ENCODE measurements around the gene TRERF1. TPM values are rescaled to one million over a fixed set of nuclear protein-coding genes. Genes with fewer than 3 reads are reported as not detected.

TRERF1 gene
- total and polyA plus RNA-seq, 2 of the 4 experiments (the other 2 are of a cell fraction) = 6.3 to 9.9 TPM

- ATAC-seq (ENCODE audit: low read depth) (no peak; the same call in 1 of the 2 replicates), DNase-seq (peak; percentile 22)
- H3K4me3 ChIP-seq (ENCODE audit: insufficient read depth, low read depth, low read length) = no peak overlapping the region
- ChIA-PET CTCF (no interaction called here), POLR2A (ENCODE audit: unreplicated experiment) (no interaction called here)
- H3K36me3 ChIP-seq (ENCODE audit: control insufficient read depth, insufficient read depth, low read length) = peaks cover 5% of the 10 kb centered on the region
- H3K9me3 ChIP-seq (ENCODE audit: control insufficient read depth, insufficient read depth, low read length) = no peaks in the 10 kb centered on the region
- no peak overlapping the region for H4K8ac ChIP-seq (ENCODE audit: low read depth in 2 of 2, low read length in 2 of 2)
- no peak overlapping the region for H3K9ac ChIP-seq (ENCODE audit: low read depth, low read length)
- H2AK9ac ChIP-seq (replicated peaks; ENCODE audit: low read depth, low read length, poor library complexity) = no peak overlapping the region
- no TSS peak for BruUV-seq (replicated peaks)
- TF ChIP-seq CHD1 (IDR thresholded peaks at IDR 0.05; ENCODE audit: low read depth, low read length) (no peak), RAD21 (IDR thresholded peaks at IDR 0.05; ENCODE audit: low read length) (no peak), BHLHE40 (IDR thresholded peaks at IDR 0.05; ENCODE audit: low read depth, low read length) (no peak), MAZ (IDR thresholded peaks at IDR 0.05; ENCODE audit: borderline replicate concordance, low read depth, low read length) (no peak), MXI1 (IDR thresholded peaks at IDR 0.05; ENCODE audit: borderline replicate concordance, low read depth, low read length) (peak; percentile 95), CEBPB (IDR thresholded peaks at IDR 0.05; ENCODE audit: low read depth, low read length) (no peak), FOS (IDR thresholded peaks at IDR 0.05; ENCODE audit: low read depth, low read length) (no peak), SMC3 (IDR thresholded peaks at IDR 0.05; ENCODE audit: low read depth, low read length) (no peak), USF2 (IDR thresholded peaks at IDR 0.05; ENCODE audit: low read depth, low read length) (peak; percentile 33; the same call in 1 of the 2 replicates), RFX5 (IDR thresholded peaks at IDR 0.05; ENCODE audit: low read depth, low read length) (no peak), POLR2A (IDR thresholded peaks at IDR 0.05; ENCODE audit: low read depth, low read length) (no peak), MAFK (IDR thresholded peaks at IDR 0.05; ENCODE audit: low read depth, low read length) (no peak), RCOR1 (IDR thresholded peaks at IDR 0.05; ENCODE audit: insufficient replicate concordance, low read length) (no peak)
- H3K27ac ChIP-seq (ENCODE audit: insufficient read depth, low read length) = no peak overlapping the region
- no peak overlapping the region for H2AFZ ChIP-seq (replicated peaks; ENCODE audit: low read length, poor library complexity)
- H3K56ac ChIP-seq (ENCODE audit: extremely low read depth, insufficient read depth, low read length) = no peak overlapping the region
- in situ Hi-C loops (cut with MboI; ENCODE audit: low sequenced_read_pairs) (no loop called here), dilution Hi-C loops (cut with HindIII; ENCODE audit: low sequenced_read_pairs, unreplicated experiment) (no loop called here), intact Hi-C loops (cut with micrococcal nuclease) (no loop called here)
- no peak overlapping the region for H4K5ac ChIP-seq (ENCODE audit: low read depth, low read length)
- no peak overlapping the region for H4K91ac ChIP-seq (ENCODE audit: insufficient read depth, low read depth, low read length)
- no peak overlapping the region for H2BK120ac ChIP-seq (ENCODE audit: low read depth, low read length)
- H3K27me3 ChIP-seq (ENCODE audit: control insufficient read depth, insufficient read depth, low read length) = no peaks in the 10 kb centered on the region
- no peak overlapping the region for H3K4me2 ChIP-seq (ENCODE audit: low read depth, low read length)
- H2BK15ac ChIP-seq (ENCODE audit: low read depth, low read length) = no peak overlapping the region
- no peak overlapping the region for H3K4ac ChIP-seq (ENCODE audit: low read depth, low read length)
- H3K9me1 ChIP-seq (ENCODE audit: insufficient read depth, low read length) = peaks cover 23% of the 10 kb centered on the region
- no peak overlapping the region for H3K23ac ChIP-seq (ENCODE audit: low read depth, low read length)
- no peak overlapping the region for H2BK20ac ChIP-seq (ENCODE audit: low read depth, low read length)
- no peak overlapping the region for H3K14ac ChIP-seq (replicated peaks; ENCODE audit: low read depth, low read length)
- no peak overlapping the region for H3K18ac ChIP-seq (ENCODE audit: low read depth, low read length)
- H3K4me1 ChIP-seq (ENCODE audit: control insufficient read depth, insufficient read depth, low read length) = peaks cover 6% of the 10 kb centered on the region
- H4K20me1 ChIP-seq (ENCODE audit: insufficient read depth, low read length) = peaks cover 13% of the 10 kb centered on the region
- no peak overlapping the region for H2AK5ac ChIP-seq (ENCODE audit: low read depth, low read length)
- no peak overlapping the region for H2BK5ac ChIP-seq (ENCODE audit: low read depth, low read length, poor library complexity, severe bottlenecking)
- H3K79me1 ChIP-seq (ENCODE audit: low read depth in 1 of 2, low read length in 2 of 2) = peaks cover 52 to 97% of the 10 kb centered on the region in 2 experiments
- no CpG with 5 or more reads among the region's 1 CpG for whole genome bisulfite sequencing, 2 experiments (ENCODE audit: extremely low coverage in 2 of 2, insufficient read length in 1 of 2)
These were observed 107.0 kb downstream of the TRERF1 start for GRCh38 chr6:42344756-42345155.

Measured in IMR-90 (cell line).